Testis (tissue), 3 donors: ENCODE results near the gene DLGAP4. TPM values are rescaled to one million over a fixed set of nuclear protein-coding genes. Genes with fewer than 3 reads are reported as not detected.
A peak's percentile ranks its signal among the peaks of the same experiment; 100 is the strongest.

Experiments
- DNase-seq: peaks from one replicate; pipeline ENCODE4 v3.0.0-alpha.2; 2019
- H3K27ac ChIP-seq, 2 donors: fragments of 200-600 bp; sonication (generic); one replicate each; pipeline ENCODE4 v1.5.1; 2019
- H3K27me3 ChIP-seq: fragments of 200-600 bp; sonication (generic); one replicate; pipeline ENCODE4 v1.5.1; 2019
- H3K36me3 ChIP-seq: fragments of 200-600 bp; sonication (generic); one replicate; pipeline ENCODE4 v1.5.1; 2017; ENCODE audit warnings: low read depth; ENCODE audit errors: missing control alignments
- H3K4me1 ChIP-seq: fragments of 200-600 bp; sonication (generic); one replicate; pipeline ENCODE4 v1.5.1; 2019
- H3K4me3 ChIP-seq, 2 donors: fragments of 200-600 bp; sonication (generic); one replicate each; pipeline ENCODE4 v1.5.1; 2017 to 2019
- H3K9me3 ChIP-seq: fragments of 200-600 bp; sonication (generic); one replicate; pipeline ENCODE4 v1.5.1; 2017
- CTCF ChIP-seq, 3 experiments: fragments of 450-650 bp in 2 of 3; fragments of 200-600 bp in 1 of 3; sonication (generic) in 1 of 3; IDR thresholded peaks; one replicate each; pipeline ENCODE4 v1.5.1; 2016 to 2019; ENCODE audit warnings: antibody characterized with exemption in 3 of 3, mild to moderate bottlenecking in 2 of 3, moderate library complexity in 1 of 3
- POLR2A ChIP-seq: fragments of 450-650 bp; IDR thresholded peaks from one replicate; pipeline ENCODE4 v1.6.1; 2017; ENCODE audit warnings: antibody characterized with exemption, mild to moderate bottlenecking, moderate library complexity
- WGBS, 2 donors: methylation state at CpG; one replicate each; pipeline ENCODE4 v1.1.5; 2018; 5-methylcytosine and 5-hydroxymethylcytosine counted together
- intact Hi-C: fragments of 100-400 bp; cut with DNase I; formaldehyde crosslinking; loops from one replicate; pipeline ENCODE4 v1.15.1; 2023; ENCODE audit warnings: low total_unique reads
- polyA plus RNA-seq: library from polyadenylated mRNA; stranded (reverse); fragments of 350-450 nt; fragmentation: Illumina TruSeq; extraction: RNeasy Lipid Tissue Mini Kit (QIAGEN cat#74804); gene quantifications from one replicate; pipeline ENCODE4 v1.2.3, GENCODE V29; 2014; ENCODE audit warnings: low read depth, low replicate concordance; ENCODE audit not compliant: insufficient read depth
- total RNA-seq, 2 donors: library from RNA; depleted of rRNA; stranded (reverse); fragments of >200 nt; gene quantifications; one replicate each; pipeline ENCODE4 v1.2.3, GENCODE V29; 2016

Gene DLGAP4
- total and polyA plus RNA-seq, 3 donors from 2014 or later = 69.1 to 110 (median 110) TPM

DNA sequence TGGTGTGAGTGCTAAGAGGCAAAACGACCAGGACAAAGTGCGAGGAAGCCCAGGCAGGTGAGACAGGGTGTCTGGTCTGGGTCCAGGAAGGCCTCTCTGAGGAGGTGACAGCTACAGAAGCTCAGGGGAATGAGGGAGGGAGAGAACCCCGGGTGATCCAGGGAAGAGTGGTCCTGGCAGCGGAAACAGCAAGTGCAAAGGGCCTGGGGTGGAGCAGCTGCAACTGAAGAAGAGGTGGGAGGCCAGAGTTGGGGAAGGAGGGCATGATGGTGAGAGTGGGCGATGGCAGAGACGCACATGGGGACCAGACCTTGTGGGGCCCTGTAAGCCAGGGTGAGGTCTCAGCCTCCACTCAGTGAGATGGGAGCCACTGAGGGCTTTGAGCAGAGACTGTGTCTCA, 45.8 kb downstream of the DLGAP4 start:
- no peaks in the 10 kb centered on the region for H3K36me3 ChIP-seq
- TF ChIP-seq POLR2A (no peak), CTCF (IDR thresholded peaks at IDR 0.05) (no peak)
- H3K9me3 ChIP-seq = no peaks in the 10 kb centered on the region
- no peak for DNase-seq
- intact Hi-C loops = no loop called here
- H3K27me3 ChIP-seq = no peaks in the 10 kb centered on the region
- 84 to 89% methylated on average over 6 of the region's 6 CpGs for whole genome bisulfite sequencing, 2 donors
- H3K4me1 ChIP-seq = no peaks in the 10 kb centered on the region
- no peak overlapping the region for H3K27ac ChIP-seq
- H3K4me3 ChIP-seq = no peak overlapping the region

DNA sequence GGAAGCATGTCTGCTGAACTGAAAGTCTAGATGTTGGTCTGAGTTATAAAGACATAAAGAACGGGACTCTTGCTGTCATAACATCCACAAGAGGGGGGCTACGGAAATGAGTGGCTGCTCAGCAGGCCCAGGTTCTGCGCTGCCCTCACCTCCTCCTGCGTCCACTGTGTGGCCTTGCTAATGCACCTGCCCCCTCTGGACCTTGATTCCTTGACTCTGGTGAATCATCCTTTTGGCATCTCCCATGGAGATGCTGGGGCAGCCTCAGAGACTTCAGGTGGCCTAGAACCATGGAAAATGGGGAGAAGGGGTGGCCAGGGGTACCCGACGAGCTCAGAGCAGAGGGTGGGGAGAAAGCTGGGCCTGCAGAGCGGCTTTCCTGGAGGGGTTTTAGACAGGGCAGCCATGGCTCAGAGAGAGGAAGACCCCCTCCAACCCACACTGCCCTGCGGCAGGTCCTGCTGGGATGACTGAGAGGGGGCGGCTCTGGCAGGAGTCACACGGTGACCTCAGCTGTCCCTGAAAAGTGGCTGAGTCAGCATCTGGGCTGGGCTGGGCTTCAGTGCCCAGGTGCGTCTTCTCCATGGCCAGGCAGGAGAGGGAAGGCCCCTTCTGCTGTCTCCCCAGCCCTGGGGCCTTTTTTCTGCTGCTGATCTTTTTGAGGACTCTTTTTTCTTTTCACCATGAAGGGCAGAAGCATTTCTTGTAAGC, 46.9 kb downstream of the DLGAP4 start:
- DNase-seq = no peak
- Histone ChIP-seq H3K36me3 (no peaks in the 10 kb centered on the region), H3K4me1 (no peaks in the 10 kb centered on the region), H3K4me3 (no peak overlapping the region), H3K27me3 (no peaks in the 10 kb centered on the region), H3K9me3 (no peaks in the 10 kb centered on the region), H3K27ac (no peak overlapping the region)
- intact Hi-C loops = no loop called here
- WGBS, 2 donors = 75 to 81% methylated on average over 9 to 11 of the region's 11 CpGs
- TF ChIP-seq POLR2A (no peak), CTCF (IDR thresholded peaks at IDR 0.05) (no peak)

GRCh38 chr20:36353740-36354139, 47.6 kb downstream of the DLGAP4 start:
- H3K27ac ChIP-seq = no peak overlapping the region
- intact Hi-C loops = no loop called here
- H3K27me3 ChIP-seq = no peaks in the 10 kb centered on the region
- TF ChIP-seq POLR2A (no peak), CTCF (IDR thresholded peaks at IDR 0.05) (no peak)
- H3K4me1 ChIP-seq = no peaks in the 10 kb centered on the region
- WGBS, 2 donors = 65 to 76% methylated on average over 6 to 9 of the region's 9 CpGs
- no peaks in the 10 kb centered on the region for H3K36me3 ChIP-seq
- no peak for DNase-seq
- no peak overlapping the region for H3K4me3 ChIP-seq
- H3K9me3 ChIP-seq = no peaks in the 10 kb centered on the region

GRCh38 chr20:36355469-36356171, 49.5 kb downstream of the DLGAP4 start:
- TF ChIP-seq CTCF (IDR thresholded peaks at IDR 0.05) = no peak
- TF ChIP-seq POLR2A = no peak
- intact Hi-C loops = no loop called here
- no peaks in the 10 kb centered on the region for H3K4me1 ChIP-seq
- H3K36me3 ChIP-seq = no peaks in the 10 kb centered on the region
- peak; percentile 65 for DNase-seq
- no peak overlapping the region for H3K27ac ChIP-seq
- H3K9me3 ChIP-seq = no peaks in the 10 kb centered on the region
- WGBS, 2 donors = 66 to 69% methylated on average over 5 of the region's 5 CpGs
- H3K27me3 ChIP-seq = no peaks in the 10 kb centered on the region
- H3K4me3 ChIP-seq = no peak overlapping the region
